ENCODE results near the gene UBE2M.

Gene UBE2M

GRCh38 chr19:58570770-58571574 is 12.6 kb upstream of the UBE2M start:
- DNase-seq (ENCODE audit: low read depth) = no peak

GRCh38 chr19:58569943-58570670 is 11.7 kb upstream of the UBE2M start:
- DNase-seq (ENCODE audit: low read depth) = no peak

- DNase-seq (ENCODE audit: low read depth) = no peak
Observed at GRCh38 chr19:58569191-58569942, 11.0 kb upstream of the UBE2M start.

- DNase-seq (ENCODE audit: low read depth) = no peak
Observed at GRCh38 chr19:58568453-58569130, 10.2 kb upstream of the UBE2M start.

GRCh38 chr19:58566989-58567388 is 8.6 kb upstream of the UBE2M start:
- DNase-seq (ENCODE audit: low read depth) = no peak

GRCh38 chr19:58563823-58564222 is 5.4 kb upstream of the UBE2M start:
- no peak for DNase-seq (ENCODE audit: low read depth)

- DNase-seq (ENCODE audit: low read depth) = no peak
Observed at GRCh38 chr19:58563034-58563573, 4.7 kb upstream of the UBE2M start.

GRCh38 chr19:58562122-58563033 is 4.0 kb upstream of the UBE2M start:
- no peak for DNase-seq (ENCODE audit: low read depth)

GRCh38 chr19:58561373-58562121 is 3.1 kb upstream of the UBE2M start:
- no peak for DNase-seq (ENCODE audit: low read depth)

- no peak for DNase-seq (ENCODE audit: low read depth)
Observed at GRCh38 chr19:58560921-58561320, 2.5 kb upstream of the UBE2M start.

- no peak for DNase-seq (ENCODE audit: low read depth)
Observed at GRCh38 chr19:58560007-58560887, 1.8 kb upstream of the UBE2M start.

GRCh38 chr19:58559275-58560006 is 1.0 kb upstream of the UBE2M start:
- DNase-seq (ENCODE audit: low read depth) = peak; percentile 61

GRCh38 chr19:58558623-58559274 is 338 bp upstream of the UBE2M start:
- DNase-seq (ENCODE audit: low read depth) = peak; percentile 78

- no peak for DNase-seq (ENCODE audit: low read depth)
Observed at GRCh38 chr19:58557221-58558065, 968 bp downstream of the UBE2M start.

GRCh38 chr19:58556622-58557220 is 1.7 kb downstream of the UBE2M start:
- no peak for DNase-seq (ENCODE audit: low read depth)

GRCh38 chr19:58555920-58556621 is 2.3 kb downstream of the UBE2M start:
- no peak for DNase-seq (ENCODE audit: low read depth)
